Fibroblast of the aortic adventitia (primary cell): ENCODE data around the gene SPOCD1. TPM values are rescaled to one million over a fixed set of nuclear protein-coding genes. Genes with fewer than 3 reads are reported as not detected.

Experiments used
- DNase-seq: peaks from one replicate; pipeline ENCODE4 v3.0.0-alpha.2; 2010; ENCODE audit warnings: low read depth
- H3K4me3 ChIP-seq: 2 replicates; pipeline ENCODE4 v1.5.1; 2011; ENCODE audit warnings: low read depth, mild to moderate bottlenecking, control low read depth, low read length, moderate library complexity
- small RNA-seq: library from RNA; depleted of rRNA; stranded (forward); fragments of <200 nt; gene quantifications from one replicate; pipeline ENCODE3, GENCODE V24; 2012
- total RNA-seq: library from RNA; depleted of rRNA; stranded (reverse); fragments of >200 nt; gene quantifications from 2 replicates; pipeline ENCODE4 v1.2.3, GENCODE V29; 2012; ENCODE audit warnings: low replicate concordance
- TF ChIP-seq, protein P1 (sequence below): IDR thresholded peaks from 2 replicates; pipeline ENCODE4 v1.5.1; 2011; ENCODE audit warnings: mild to moderate bottlenecking, low read length, control low read depth, inconsistent platforms; ENCODE audit not compliant: insufficient read depth

SPOCD1 gene
- total RNA-seq, 1 donor = 37.2 TPM

DNA sequence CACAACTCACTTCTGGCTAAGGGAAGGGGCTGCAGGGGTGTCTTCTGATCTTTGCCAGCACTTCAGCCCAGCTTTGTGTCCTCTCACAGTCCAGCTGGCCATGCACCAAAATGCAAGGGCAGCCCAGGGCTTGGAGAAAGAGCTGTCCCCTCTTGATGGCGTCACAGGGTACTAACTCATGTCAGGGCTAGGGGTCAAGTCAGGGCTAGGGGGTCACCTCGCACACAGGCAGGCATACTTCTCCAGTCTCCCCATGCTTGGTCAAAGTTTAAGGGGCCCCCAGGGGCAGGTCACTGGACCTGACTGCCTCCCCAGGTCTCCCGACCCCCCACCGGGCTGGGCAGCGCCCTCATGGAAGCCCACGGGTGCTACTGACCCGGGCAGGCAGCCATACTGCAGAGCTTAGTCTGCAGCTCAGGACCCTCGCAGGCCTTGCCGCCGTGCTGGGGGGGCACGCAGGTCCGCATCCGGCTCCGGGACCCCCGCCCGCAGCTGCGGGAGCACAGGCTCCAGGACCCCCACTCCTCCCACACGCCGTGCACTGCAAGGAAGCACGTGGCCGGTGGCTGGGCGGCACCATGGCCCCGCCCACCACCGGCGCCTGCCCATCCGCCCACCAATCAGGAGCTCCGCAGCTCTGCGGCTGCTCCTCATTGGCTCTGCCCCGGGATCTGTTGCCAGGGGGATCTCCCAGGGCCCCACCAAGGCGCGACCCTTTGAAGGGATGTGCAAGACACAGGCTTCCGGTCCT, 73.2 kb downstream of the SPOCD1 start:
- TF ChIP-seq, protein P1, sequence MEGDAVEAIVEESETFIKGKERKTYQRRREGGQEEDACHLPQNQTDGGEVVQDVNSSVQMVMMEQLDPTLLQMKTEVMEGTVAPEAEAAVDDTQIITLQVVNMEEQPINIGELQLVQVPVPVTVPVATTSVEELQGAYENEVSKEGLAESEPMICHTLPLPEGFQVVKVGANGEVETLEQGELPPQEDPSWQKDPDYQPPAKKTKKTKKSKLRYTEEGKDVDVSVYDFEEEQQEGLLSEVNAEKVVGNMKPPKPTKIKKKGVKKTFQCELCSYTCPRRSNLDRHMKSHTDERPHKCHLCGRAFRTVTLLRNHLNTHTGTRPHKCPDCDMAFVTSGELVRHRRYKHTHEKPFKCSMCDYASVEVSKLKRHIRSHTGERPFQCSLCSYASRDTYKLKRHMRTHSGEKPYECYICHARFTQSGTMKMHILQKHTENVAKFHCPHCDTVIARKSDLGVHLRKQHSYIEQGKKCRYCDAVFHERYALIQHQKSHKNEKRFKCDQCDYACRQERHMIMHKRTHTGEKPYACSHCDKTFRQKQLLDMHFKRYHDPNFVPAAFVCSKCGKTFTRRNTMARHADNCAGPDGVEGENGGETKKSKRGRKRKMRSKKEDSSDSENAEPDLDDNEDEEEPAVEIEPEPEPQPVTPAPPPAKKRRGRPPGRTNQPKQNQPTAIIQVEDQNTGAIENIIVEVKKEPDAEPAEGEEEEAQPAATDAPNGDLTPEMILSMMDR = no peak
- no peak overlapping the region for H3K4me3 ChIP-seq
- DNase-seq = no peak

Small RNA genes lying within 50 kb of the gene (small RNA-seq; reads per million reads assigned to genes)
- not detected for gene MIR4254

Other genes with a start within 250 kb of the SPOCD1 start
- gene TINAGL1, start 239.5 kb downstream of the SPOCD1 start, total RNA-seq = 1.2 and 99.8 TPM in 2 replicates
- gene HCRTR1, start 198.3 kb downstream of the SPOCD1 start, total RNA-seq = 0.18 TPM in 1 of 2 replicates, not detected in the other
- 33.3 and 59.8 TPM in 2 replicates for gene PEF1, start 171.1 kb downstream of the SPOCD1 start, total RNA-seq
- gene COL16A1, start 112.0 kb downstream of the SPOCD1 start, total RNA-seq = 101 and 133 TPM in 2 replicates
- gene ADGRB2, start 51.7 kb downstream of the SPOCD1 start, total RNA-seq = 7.9 and 11.3 TPM in 2 replicates
- 428 and 692 TPM in 2 replicates for gene PTP4A2, start 122.3 kb upstream of the SPOCD1 start, total RNA-seq
- gene KHDRBS1, start 197.8 kb upstream of the SPOCD1 start, total RNA-seq = 43.1 and 53.8 TPM in 2 replicates